ENCODE results near the gene BPIFA1.

DNA sequence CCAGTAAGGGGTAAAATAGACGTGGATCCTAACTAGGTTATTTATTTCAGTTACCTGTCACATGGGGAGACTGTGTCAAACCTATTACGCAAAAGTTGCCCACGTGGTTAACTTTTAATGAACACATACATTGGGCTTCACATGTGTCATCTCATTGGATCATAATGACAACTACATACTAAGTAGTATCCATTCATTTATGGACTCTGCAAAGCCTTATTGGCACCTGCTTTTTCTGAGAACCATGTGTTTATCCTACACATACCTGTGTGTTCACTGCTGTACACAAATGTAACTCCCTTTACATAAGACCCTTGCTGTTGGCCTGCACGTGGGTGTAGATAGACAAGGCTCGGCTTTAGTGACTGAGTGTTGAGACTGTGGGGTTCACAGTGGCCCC, 5.1 kb downstream of the BPIFA1 start:
- TF ChIP-seq CTCF (IDR thresholded peaks at IDR 0.05; ENCODE audit: borderline replicate concordance, extremely low read depth, low read length, poor library complexity, severe bottlenecking) = no peak
- no peak for TF ChIP-seq EZH2 (IDR thresholded peaks at IDR 0.05; ENCODE audit: borderline replicate concordance, low read depth, low read length, severe bottlenecking)

All from DND-41 (cell line).